NCI-H1105 (cell line): ENCODE data around the gene FAM168A.

Experiments
- DNase-seq: peaks from one replicate; lab custom pipeline; 2025; lab: John Stamatoyannopoulos, UW

Gene FAM168A

DNA sequence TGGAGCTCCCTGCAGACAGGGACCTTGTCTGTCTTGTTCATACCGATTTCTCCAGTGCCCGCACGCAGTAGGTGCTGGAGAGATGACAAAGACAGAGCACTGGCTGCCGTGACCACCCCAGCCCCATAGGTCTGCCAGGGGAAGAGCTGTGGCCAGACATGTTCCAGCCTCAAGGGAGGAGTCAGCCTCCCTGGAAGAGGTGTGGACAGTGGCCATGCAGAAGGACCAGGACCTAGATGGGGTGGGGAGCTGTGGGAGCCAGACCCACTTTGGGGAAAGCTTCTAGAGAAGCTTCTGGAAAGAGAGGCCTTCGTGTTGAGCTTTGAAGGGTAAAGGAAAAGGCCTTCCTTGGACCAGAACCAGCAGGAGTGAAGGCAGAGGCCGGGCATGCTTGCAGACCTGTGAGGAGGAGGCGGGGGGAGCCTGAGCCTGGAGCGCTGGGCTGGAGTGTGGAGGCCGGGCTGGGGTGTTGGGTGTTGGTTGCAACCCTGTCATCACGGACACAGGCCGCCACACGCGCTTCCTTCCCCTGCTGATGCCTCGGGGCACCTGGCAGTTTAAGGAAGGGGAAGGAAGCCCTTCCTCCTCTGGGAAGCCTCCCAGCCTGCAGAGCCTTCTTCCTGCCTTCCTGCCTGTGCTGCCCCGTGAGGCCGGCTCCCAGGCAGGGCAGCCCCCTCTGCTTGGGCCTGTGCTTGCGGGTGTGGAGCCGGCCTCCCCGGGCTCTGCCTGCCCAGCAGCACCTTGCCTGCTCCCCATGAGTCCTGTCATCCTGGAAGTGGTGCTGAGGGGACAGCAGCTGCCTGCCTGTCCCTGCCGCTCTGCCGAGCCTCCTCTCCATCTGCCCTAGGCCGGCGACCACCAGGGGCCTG, 209.4 kb downstream of the FAM168A start:
- no peak for DNase-seq

DNA sequence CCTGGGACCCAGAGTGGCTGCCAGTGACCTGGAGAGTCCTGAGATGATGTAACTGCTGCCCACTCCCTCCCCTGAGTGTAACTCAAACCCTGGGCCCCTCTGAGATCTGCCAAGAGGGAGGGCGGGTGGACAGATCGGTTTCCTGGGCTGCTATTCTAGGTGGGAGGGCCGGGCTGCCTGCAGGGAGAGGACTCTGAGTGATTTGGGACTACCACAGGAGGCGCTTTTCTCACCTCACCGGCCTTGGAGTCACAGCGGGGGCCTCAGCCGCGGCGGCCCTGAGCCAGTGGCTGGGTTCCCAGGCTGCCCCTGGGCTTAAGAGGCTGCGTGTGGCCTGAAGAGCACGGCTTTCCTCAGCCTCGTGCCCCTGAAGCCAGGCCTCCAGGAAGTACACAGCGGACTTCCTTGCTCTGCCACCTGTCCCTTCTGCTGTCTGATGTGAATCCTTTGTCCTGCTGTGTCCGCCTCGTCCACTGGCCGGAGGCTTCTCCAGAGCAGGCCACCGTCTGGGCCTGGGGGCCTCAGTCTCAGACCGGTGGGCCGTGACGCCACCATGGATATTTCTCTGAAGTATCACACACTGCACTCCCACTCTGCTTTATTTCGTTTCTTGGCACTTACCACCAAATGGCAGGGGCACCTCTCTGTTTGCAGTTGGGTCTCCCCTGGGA, 210.2 kb downstream of the FAM168A start:
- DNase-seq, result no peak

DNA sequence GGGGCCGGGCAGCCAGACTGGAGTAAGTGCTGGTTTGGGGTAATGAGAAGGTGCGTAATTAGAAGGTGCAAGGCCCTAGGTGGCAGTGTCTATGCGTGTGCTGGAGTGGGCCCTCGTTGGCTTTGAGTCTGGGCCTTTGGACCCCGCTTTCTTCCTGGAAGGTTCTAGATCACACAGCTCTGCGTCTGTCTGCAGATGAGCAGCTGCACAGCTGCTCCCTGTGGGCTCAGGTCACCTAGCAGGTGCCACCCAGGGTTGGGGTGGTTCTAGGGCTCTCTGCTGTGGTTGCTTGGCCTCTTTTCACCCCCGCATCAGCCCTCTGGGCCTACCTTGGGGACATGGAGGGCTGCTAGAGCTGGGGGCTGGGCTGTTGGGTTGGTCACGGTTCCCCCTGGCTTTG, 211.4 kb downstream of the FAM168A start:
- no peak for DNase-seq

DNA sequence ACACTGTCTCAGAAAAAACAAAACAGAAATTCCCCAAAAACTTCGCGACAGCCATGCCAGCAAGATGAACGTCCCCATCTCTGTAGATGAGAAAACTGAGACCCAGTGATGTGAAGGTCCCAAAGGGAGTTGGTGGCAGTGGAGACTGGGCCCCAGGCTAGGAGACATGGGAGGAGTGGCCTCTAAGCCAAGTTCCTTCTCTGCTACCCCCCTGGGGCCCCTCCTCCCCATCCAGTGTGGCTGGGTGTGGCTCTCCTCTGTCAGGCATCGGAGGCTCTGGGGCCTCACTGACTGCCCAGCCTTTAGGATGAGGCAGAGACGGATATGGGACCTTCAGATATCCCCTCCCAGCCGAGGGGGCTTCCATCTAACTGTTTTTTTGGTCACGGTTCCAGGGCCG, 211.9 kb downstream of the FAM168A start:
- DNase-seq, result no peak

DNA sequence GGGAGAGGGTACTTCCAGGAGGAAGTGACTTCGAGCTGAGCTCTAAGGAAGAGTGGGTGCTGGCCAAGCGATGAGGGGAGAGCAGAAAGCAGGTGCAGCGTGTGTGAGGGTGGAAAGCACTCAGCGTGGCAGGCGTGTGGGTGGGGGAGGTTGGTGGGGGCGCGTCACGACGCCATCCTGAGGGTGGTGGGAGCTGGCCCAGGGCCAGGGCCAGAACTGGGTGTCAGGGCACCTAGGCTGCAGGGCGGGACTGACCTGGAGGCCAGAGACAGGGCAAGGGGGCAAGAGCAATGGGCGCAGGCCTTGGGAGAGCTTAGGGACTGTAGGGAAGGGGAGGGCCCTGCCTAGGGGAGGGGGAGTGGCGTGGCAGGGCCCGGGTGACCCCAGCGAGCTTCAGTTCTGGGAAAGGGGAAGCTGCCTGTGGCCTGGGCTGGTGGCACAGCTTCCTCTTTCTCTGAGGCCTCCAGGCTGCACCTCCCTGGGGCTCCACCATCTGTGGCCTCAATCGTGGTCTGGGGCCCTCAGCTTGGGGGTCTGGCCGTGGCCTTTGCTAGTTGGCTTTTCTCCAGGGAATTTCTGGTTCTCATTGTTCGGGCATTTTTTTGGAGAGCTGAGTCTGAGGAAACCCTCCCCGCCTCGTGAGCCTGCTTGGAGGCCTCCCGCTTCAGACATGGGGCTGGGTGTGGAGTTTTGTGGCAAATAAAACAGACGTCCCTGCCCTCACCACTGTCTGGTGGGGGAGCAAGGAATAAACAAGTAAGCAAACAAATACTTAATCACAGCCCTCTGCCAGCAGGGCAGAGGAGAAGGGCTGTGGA, 212.8 kb downstream of the FAM168A start:
- no peak for DNase-seq

DNA sequence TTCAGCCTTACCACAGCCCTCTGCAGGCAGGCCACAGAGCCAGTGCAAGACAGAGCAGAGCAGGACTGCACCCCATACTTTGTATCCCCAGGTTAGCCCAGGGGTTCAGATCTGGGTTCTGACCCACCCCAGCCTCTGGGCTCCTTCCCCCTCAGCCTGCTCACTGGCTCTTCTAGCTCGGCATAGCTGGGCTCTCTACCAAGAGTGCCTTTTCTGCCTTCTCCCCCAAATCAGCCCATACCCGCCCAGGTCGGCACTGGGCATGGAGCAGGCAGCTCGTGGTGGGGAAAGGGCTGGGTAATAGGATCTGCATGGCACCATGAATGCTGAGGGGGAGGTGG, 213.4 kb downstream of the FAM168A start:
- DNase-seq, result no peak

DNA sequence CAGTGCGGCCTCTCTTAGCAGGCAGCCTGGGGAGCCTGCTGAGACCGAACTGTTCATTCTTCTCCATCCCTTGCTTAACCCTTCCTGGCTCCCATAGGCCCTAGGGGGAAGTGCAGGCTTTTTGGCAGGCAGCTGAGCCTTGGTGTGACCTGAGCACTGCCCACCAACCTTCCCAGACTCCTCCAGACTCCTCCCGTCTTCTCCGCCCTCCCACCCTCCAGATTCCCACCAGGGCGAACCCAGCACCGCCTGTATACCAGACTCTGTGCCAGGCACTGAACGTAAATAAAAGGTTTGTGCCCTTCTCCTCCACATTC, 213.8 kb downstream of the FAM168A start:
- no peak for DNase-seq

DNA sequence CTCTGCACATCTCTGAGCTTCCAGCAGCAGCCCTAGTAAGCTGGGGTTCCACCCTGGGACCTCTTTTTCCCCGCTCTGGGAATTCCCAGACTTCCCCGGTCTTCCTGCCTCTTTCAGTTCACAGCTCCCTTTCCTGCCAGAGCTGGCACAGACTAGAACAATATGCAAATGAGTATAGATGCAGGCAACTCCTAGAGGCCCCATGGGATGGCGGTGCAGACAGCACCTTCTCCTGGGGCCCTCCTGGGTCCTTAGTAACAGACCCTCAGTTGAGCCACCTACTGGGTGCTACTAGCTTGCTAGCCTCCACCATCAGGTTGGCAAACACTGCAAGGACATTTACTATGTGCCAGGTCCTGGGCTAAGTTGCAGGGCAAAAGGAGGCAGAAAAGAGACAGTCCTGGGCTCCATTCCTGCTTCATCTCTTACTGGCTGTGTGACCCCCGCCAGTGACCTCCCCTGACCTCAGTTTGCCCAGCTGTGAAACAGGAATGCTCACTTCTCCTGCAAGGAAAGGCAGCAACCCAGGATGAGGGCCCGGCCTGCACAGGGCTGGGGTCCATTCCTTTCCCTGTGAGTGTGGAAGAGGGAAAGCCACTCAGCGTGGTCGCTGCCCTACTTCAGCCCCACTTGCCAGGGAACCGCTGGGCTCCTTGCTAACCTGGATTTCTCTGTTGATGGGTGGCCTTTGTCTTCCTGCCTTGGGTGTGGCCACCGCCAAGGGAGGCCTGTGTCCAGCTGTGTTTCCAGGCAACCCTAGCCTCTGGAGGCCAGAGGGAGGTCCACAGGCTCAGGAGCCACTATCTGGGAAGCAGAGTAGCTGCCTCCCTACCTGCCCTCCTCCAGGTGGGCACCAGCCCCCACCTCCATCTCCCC, 214.4 kb downstream of the FAM168A start:
- no peak for DNase-seq

DNA sequence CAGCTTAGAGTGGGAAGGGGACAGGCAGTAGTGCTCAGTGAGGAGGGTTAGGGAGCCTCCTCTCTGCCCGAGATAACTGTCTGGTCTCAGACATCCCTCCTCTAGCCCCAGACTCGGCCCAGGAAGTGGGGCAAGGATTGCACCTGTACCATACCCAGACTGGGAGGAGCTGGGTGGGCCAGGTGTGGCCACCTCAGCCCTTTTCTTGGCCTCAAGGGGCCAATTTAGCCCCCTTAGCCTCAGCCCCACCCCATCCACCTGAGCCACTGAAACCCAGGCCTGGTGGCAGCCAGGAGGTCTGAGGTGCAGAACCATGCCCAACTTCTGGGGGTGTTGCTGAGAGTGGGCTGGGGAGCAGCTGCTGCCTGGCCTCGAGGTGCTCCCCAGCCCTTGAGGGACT, 215.2 kb downstream of the FAM168A start:
- DNase-seq, result no peak

DNA sequence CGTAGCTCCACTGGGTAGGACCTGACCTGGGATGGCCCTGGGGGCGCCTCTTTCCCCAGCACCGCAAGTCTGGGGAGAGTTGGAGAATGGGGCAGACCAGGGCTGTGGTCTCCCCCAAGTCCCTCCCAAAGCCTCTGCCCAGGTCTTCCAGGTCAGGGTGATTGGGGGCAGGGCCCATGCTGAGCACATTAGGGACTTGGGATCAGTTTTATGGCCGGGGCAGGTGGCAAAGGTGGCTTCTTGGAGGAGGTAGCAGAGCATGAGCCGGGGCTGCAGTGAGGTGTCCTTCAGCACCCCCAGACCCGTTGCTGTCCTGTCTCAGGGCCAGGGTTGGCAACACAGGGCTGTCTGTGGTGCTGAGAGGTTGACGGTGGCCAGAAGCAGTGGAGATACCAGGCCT, 215.7 kb downstream of the FAM168A start:
- DNase-seq, result no peak

DNA sequence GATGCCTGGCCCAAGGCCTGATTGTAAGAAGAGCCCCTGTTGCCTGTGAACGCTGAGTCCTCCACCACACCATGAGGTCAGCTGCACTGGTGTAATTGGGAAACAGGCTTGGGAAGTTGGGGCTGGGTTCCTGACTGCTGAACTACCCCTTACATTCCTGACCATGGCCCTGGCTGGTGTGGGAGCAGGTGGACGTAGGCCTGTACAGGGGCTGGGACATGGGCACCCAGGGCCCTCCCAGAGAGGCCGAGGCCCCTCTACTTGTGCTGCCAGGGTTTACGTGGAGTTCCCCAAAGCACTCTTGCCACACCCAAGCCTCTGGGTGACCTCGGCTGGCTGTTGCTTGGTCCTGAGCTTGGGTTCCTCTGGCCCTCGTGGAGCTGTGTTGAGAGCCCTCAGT, 216.3 kb downstream of the FAM168A start:
- no peak for DNase-seq

DNA sequence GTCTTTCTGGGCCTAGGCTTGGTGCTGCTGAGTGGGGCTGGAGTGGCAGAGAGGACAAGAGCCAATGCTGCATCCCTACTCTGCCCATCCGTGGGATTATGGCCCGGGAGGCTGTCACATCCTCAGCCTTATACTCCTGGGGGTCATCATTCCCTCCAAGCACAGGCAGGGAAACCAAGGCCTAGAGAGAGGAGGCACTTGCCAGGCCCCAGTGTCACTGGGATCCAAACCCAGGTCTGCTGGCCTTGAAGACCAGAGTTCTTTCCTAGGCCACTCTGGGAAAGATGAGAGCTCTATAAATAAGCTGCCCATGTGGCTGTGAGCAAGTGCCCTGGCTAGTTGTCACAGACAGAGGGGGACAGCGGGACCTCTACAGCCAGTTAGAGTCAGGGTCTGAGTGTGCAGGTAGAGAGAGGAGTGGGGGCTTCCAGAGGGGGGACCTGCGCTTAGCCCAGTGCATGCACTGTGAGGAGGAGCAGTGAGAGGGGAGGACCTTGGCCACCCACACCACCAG, 217.0 kb downstream of the FAM168A start:
- no peak for DNase-seq

DNA sequence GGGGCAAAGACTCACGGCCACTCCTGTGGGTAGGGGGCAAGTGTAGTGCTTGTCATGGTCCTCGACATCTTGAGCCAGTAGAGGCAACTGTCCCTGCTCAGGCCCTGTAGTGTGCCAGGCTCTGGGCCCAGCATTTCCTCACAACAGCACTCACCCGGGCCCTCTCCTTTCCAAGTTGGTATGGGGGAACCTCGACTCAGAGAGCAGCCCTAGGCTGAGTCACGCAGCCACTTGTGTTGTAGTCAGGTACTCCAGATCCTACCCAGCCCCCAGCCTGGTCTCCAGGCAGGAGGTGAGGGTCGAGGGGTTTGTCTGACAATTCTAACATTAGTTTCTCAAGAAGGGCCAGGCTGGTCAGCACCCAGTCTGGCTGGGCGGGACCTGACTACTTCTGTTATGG, 217.6 kb downstream of the FAM168A start:
- DNase-seq, result no peak

DNA sequence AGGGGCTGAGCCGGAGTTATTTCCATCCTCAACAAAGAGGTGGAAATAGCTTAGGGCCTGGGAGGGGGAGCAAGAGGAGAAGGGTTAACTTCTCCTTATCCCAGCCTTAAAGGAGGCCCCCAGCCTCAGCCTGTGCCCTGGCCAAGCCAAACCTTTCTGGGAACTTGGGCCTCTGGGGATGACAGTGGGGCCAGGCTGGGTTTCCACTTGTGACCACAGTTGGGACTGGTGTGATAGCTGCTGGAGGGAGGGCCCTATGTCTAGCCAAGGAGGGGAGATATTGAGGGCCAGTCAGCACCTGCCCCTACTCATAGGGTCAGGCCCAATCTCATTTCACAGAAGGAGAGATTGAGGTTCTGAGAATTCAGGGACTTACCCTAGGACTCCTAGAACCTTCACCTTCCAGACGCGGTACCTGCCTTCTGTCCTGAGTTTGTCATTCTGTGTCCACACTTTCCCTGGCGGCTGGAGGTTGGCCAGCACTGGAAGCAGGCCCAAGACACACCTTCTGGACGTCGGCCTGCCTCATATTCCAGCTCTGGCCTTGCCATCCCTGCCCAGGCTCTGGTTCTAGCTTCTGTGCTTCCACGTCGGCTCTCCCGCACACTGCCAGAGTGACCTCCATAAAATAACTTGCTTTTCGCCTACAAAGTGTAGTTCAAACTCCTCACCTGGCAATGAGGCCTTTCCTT, 218.6 kb downstream of the FAM168A start:
- DNase-seq, result no peak

DNA sequence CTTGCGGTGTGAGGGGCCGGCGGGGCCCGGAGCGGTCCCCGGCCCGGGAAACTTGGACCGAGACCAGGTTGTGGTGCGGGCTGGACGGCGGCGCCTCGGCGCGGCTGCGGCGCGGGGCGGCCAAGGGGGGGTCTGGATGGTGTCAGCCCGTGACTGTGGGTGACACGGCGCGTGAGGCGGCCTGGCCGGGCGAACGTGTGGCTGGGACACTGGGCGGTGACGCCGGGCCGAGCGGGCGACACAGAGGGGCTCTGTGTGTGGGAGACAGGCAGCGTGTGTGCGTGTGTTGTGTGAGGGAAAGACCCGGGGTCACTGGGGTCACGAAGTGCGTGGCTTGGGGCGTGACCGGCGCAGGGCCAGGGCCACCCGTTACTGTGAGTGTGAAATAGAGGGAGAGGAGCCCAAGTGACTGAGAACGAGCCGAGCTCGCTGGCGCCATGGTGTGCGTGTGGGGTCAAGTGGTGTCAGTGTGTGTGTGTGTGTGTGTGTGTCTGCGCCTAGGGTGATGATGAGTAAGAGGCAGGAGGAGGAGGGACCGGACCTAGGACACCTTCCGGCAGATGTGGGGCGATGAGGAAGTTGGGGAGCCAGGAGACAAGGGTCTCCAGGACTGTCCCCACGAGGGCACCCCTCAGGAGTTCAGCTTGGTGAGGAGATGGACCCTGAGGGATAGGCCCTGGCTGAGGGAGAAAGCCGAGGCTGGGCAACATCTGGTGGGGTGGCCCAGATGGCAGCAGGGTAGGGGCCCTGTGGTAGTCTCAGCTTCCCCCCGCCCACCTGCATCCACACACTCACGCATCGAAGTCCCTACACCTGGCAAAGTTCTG, 220.9 kb downstream of the FAM168A start:
- peak; percentile 46 for DNase-seq

DNA sequence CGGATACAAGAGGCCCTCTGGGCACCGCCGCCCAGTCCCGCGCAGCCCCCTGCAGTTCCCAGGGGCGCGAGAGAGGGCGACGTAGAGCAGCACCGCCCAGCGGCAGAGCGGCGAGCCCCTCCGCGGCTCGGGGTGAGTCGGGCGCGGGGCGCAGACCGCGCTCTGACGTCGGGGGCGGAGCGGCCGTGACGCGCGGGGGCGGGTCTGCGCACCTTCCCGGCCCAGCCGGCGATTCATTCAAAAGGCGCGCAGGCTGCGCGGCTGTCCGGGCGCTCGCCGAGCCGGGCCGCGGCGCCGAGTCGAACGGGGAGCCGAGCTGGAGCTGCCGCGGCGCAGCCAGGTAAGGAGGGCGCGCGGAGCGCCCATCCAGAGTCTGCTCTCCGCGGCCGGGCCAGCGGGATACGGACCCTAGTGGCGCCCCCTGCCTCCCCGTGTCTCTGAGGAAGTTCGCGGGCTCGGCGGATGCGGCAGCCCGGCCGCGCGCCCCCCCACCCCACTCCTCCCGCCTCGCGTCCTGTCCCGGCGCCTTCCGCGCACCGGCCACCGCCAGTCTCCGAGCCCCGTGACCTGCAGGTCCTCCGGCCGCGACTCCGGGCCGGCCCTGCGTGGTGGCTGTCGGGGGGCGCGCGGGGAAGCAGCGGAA, 221.6 kb downstream of the FAM168A start, which contains the start of gene RELT:
TSS of gene RELT (plus strand) at position 240 of the 643 bp plus-strand sequence. CDS start 12,738 bp downstream, outside the sequence.
- peak; percentile 82 for DNase-seq

DNA sequence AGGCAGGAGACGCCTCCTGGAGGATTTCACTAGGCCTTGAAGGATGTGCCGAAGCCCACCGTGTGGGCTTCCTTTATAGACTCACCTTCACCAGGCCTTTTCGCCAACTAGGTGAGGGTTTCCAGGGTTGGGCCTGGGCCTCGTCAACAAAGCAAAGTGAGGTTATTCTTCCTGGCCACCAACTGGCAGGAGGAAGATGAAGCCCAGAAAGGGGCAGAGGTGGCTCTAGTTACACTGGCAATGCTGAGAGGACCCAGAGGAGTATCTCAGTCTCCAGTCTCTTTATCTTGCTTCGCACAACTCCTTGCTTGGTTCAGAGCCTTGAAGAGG, 222.1 kb downstream of the FAM168A start:
- DNase-seq, result no peak

DNA sequence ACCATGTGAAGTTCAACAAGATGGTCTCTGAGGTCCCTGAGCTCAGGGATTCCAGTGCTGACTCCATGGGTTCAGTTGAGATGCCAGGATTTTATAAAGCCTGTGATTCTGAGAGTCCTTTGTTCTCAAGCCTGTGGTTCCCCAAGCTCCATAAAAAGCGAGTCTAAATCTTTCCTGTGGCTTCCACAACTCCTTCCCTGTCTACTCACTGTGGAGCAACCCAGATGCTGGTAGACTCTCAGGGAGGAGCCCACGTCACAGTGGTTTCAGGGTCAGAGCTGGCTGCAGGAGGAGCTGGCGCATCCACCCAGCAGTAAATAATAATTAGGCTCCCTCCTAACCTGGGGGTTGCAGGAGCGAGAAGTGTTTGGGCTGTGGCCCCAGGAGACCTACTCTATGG, 223.8 kb downstream of the FAM168A start:
- no peak for DNase-seq

DNA sequence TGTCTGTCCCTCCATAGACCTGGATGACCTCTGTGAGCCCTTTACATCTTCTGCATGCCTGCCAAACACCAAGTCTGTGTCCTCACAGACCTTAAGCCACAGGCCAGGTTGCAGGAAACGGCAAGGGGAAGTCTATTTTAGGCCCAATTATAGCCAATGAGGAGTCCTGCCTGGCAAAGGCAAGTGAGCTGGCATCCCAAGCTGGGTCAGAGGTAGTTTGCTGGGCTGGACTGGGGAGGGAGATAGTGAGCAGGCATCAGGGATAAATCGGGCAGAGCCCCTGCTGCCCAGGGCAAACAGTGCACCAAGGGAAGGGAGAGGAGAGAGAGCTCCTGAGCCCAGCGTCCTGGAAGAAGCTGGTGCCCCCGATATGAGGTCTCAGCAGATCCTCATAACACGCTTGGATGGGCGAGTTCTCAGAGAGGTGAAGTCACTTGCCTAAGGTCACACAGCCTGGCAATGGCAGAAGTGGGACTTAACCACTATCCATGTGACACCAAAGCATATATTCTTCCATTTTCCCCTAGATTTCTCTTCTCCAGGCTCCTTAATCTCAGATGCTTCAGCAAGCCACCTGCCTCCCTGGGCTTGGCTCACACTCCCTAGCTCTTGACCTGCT, 225.4 kb downstream of the FAM168A start:
- DNase-seq, result no peak
